ENCODE measurements around the gene SUSD4.

The SUSD4 gene

DNA sequence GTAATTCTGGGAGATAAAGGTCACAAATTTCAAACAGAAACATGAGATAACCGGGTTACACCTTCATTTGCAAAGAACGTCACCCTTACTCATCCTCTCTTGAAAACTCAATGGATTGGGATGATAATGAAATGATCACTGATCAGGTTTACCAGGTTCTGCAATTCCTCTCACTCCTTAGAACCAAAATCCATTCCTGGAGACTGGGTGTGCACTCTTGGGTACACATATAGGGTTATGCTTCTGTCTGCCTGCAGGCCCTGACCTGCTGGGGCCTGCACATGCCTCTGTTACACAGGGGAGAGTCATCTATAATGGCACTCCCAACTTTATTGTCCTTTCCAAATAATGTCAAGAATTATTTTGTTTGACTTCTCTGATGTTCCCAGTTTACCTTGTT, 8.3 kb downstream of the SUSD4 start:
- DNase-seq, result no peak

DNA sequence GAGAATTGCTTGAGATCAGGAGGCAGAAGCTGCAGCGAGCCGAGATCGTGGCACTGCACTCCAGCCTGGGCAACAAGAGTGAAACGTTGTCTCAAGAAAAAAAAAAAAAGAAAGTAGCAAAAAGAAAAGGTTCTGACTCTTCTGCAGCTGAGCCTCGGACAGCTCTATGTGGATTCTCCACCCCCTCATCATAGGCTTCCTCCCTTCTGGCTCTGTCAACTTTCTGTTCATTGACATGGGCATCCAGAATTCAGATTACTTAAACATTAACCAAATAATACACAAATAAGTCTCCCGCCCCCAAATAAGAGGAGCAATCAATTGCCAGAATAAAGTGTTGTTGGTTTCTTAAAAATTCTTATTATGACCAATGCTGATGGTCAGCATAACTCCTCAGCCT, 10.0 kb downstream of the SUSD4 start:
- DNase-seq, result no peak

GRCh38 chr1:223352944-223353343, 11.0 kb downstream of the SUSD4 start:
- DNase-seq, result no peak

- DNase-seq, result no peak
Observed at GRCh38 chr1:223350361-223350908, 13.5 kb downstream of the SUSD4 start.

- DNase-seq, result no peak
Observed at GRCh38 chr1:223349241-223349640, 14.7 kb downstream of the SUSD4 start.

DNA sequence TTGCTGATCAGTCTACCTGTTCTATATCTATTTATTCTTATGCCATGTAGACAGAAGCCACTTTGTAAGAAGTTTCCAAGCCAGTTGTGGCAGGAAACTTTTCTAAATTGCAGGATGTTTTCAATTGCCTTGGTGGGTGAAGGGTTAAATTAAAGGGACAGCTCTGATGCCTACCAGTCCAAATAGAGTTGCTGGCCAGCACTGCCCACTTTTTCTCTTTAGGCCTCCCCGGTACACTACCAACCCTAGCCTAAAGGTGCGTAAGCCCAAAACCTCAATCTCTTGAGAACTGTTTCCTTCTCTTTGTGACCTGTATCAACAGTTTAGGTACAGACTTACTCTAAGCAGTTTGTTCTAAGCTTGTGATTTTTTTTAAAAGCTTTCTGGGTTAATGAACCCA, 15.5 kb downstream of the SUSD4 start:
- no peak for DNase-seq

DNA sequence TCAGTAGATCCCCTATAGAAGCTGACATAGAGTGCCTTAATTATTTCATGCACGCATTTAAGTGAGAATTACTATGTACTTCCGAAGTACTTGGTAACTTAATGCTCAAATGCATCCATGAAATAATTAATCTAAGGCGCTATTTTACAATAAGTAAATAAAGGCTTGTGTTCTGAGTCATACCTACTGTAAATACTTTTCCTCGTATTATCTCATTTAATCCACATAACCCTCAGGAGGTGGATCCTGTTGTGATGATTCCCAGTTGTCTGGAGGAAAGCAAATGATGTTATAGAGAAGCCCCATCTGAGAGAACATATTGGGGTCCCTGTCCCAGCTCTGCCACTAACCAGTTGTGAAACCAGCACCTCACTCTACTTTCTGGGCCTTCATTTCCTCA, 16.4 kb downstream of the SUSD4 start:
- no peak for DNase-seq

DNA sequence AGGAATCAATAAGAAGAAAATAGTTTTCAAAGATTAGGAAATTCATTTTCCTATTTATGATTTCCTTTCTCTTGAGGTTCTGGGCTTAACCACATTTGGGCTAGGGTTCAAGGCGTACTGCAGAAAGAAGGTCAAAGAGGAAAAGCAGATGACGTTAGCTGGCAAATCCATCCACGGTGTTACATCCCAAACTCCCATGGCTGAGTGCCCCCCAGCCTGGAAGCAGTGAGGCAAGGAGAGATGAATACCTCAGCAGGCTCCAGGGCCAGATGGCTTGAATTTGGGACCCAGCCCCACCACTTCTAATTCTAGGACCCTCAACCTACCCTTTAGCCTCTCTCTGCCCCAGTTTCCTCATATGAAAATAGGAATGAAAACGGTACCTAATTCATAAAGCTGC, 17.7 kb downstream of the SUSD4 start:
- DNase-seq, result no peak

GRCh38 chr1:223345720-223346119, 18.3 kb downstream of the SUSD4 start:
- DNase-seq, result no peak

DNA sequence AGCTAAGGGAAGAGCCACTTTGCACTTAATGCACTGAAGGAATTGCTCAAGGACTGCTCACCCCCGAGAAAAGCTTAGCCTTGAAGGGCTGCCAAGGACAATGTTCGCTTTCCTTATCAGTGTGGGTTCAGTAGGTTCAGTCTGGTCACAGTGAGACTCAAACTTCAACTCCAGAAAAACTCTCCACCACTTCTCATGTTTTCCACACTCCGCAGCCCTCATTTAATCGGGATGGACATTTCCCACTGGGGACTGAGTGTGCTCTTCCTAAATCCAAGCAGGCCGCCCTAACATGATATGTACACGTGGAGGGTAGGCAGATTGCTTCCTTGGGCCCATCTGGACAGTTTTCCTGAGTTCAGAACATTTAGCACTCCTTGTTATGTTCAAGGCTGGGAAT, 19.5 kb downstream of the SUSD4 start:
- no peak for DNase-seq

DNA sequence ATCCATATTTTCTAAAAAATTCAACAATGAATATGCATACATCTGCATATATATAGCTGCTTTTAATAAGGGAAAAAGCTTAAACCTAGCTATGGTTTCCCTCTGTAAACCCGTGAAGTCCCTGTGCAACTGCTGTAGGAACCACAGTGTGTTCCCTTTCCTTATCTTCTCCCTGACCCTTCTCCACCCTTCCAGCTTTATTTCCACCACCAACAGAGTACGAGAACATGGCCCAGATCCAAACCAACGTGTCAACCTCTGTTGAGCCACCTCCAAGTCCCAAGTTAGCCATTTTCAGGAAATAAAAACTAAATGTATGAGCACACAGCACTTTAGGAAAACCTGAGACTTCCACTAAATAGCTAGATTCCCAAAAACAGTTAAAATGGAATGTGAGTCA, 20.3 kb downstream of the SUSD4 start:
- DNase-seq, result no peak

DNA sequence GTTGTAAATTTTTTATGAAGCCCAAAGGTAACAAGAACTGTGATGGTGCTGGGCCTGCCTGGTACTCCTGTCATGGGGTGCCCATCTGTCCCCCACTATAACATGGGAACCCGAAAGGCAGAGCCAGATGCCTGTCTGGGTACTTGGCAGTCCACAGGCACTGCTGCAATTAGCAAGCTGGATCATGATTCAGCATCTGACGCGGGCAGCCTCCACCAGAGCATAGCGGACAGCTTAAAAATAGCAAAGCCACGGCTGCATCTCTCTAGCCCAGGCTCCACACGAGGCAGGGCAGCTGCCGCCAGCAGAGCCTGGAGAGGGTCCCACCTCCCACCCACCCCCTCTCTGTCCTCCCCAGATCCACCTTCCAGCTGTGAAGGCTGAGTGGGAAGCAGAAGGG, 22.9 kb downstream of the SUSD4 start:
- DNase-seq, result no peak

GRCh38 chr1:223340637-223341036, 23.3 kb downstream of the SUSD4 start:
- DNase-seq, result no peak

DNA sequence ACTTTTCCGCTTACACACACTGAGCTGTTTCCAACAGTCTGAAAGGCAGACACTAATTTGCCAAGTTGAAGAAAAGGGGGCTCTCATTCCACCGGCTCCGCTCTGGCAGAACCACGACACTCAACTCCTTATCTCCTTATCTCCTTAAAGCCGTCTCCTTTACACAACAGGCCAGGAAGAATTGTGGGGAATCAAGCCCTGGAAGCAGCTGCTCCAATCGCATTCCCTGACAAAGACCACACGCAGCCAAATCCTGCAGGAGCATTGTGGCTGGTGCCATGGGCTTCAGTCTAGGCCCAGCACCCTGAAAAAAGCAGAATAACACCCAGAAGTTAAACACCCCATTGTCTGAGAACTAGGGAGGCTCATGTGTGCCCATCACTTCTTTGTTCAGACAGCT, 24.1 kb downstream of the SUSD4 start:
- DNase-seq, result no peak

DNA sequence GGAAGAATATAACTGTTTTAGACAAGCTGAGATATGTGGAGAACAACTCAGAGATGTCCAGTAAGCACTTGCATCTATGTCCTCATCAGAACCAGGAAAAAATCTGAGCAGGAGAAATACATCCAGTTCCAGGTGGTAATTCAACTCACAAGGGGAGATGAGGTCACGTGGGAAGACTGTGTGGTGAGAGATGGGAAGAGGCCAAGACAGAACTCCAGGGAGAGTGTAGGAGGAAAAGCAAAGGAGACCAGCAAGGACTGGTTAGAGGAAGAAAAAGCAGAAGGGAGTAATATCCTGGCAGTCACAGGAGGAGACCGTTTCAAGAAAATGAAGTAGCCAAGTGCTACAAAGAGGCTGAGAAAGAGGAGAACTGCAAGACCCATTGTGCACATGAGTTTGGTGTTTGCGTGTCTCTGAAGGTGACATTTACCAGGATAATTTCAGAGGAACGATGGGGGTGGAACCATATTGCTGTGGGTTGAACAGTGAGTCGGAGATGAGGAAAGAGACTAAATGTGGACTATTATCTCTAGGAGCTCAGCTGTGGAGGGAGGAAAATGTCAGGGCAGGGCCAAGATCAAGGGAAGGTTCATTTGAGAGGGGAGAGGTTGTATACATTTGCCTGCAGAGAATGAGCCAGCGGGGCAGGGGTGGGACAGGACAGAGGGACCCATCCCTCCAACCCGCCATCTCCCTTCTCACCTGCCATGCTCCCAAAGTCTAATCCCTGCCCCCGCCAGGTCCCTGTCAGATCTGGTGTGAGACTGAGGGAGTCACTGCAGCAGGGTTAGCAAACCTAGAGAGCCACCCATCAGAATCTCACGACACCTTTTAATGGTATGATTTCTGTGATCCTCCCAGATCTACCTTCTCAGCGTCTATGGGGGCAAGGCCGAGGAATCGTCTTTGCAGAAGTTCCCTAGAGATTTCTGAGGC, 24.9 kb downstream of the SUSD4 start:
- no peak for DNase-seq

GRCh38 chr1:223337174-223337869, 26.7 kb downstream of the SUSD4 start:
- no peak for DNase-seq

DNA sequence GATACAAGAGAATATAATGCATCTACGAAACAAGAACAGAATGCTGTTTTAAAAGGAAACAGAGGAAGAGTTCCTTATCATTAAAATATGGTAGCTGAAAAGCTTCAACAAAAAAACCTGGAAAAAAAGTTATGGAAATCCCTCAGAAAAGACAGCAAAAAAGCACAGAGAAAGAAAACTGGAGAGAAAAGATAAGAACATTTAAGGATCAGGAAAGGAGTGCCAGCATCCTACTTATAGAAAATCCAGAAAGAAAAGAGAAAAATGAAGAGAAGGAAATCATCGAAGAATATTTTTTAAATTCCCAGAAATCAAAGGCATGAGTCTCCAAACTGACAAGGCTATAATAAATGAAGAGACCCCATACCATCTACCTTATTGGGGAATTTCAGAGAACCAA, 29.8 kb downstream of the SUSD4 start:
- no peak for DNase-seq

DNA sequence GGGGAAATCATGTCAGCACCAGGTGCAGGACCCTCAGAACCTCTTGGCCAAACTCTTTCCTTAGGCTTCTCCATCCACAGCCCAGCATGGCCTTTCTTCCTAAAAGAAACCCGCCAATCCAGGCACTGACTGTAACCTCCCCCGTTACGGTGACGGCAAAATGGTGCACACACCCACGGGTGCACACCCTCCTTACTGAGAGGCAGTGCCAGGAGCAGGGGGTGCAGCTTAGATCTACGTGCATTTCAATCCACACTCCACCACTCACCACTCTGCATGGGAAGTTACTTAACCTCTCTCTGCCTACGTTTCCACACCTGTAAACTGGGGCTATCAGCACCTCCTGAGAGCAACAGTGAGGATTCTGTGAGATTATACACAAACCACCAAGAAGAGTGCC, 31.0 kb downstream of the SUSD4 start:
- DNase-seq, result no peak

DNA sequence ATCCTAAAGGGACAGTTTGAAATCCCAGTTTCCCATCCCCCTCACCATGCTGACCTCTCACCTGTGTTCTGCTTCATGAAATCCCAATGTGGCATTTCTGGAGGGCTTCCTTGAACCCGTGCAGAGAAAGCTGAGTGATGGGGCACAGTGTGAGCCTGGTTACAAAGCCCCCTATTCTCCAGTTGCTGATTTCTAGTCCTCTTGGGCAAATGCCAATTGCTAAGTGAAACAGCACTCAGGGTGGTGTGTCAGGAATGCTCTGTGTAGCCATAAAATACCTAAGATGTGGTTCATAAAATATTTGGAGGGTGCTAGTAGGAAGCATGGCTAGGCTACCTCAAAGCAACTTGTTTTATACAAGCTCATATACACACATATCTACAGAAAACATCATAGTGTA, 32.0 kb downstream of the SUSD4 start:
- DNase-seq, result no peak

DNA sequence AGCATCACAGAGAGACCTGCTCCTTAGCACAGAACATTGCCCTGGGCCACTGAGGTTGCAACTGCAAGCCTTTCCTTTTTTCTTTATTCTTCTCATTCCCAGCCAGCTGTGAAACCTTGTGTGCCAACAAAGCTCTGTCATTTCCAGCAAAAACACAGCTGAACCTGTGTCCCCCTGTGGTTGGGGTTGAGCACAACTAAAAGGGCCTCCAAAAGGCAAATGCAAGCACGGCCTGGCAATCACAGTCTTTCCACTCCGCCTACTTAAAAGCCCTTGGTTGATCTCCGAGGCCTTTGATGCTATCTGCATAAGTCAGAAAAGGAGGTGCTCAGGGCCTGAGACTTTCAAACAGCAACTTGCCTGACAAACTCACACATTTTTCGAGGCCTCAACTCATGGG, 32.7 kb downstream of the SUSD4 start:
- no peak for DNase-seq

- no peak for DNase-seq
Observed at GRCh38 chr1:223330466-223330865, 33.5 kb downstream of the SUSD4 start.

DNA sequence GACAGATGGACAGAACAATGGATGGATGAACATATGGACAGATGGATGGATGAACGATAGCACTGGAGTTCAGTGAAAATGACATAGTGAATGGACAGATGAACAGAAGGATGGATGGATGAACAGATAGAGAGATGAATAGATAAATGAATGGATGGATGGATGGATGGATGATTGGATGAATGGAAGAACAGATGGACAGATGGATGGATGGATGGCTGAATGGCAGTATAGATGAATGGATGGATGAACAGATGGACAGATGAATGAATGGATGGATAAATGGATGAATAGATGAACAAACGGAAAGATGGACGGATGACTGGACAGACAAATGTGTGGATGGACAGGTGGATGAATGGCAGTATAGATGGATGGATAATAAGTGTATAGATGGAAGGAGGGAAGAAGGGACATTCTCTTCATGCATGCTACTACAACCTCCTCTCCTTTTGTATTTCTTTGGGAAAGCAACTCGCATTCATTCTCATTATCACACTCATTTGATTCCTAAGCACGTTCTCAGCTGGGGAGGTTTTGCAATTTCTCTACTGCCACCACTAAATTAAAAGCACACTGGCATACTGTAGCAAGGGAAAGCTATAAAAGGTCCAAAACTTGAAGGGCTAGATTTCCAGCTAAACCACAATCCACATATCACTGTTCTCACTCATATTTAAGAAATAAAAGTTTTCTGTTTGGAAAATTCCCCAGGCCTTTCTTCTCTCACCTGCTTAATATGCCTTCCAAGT, 34.1 kb downstream of the SUSD4 start:
- DNase-seq, result no peak

GRCh38 chr1:223329252-223329651, 34.7 kb downstream of the SUSD4 start:
- no peak for DNase-seq

Data from NCI-H2029 (cell line).